GM19397 (cell line): ENCODE results near the gene TMEM255B.
"Not testable (repeated sequence)": the region's sequence is repeated elsewhere in the genome, so short reads cannot be mapped to it uniquely, and the experiment has no call there.

Experiments used
- ATAC-seq: cut with Tn5 transposase; IDR thresholded peaks from one replicate; pipeline ENCODE4 v1.9.1; 2021; ENCODE audit warnings: mild to moderate bottlenecking, moderate library complexity; ENCODE audit not compliant: unreplicated experiment

Gene TMEM255B

DNA sequence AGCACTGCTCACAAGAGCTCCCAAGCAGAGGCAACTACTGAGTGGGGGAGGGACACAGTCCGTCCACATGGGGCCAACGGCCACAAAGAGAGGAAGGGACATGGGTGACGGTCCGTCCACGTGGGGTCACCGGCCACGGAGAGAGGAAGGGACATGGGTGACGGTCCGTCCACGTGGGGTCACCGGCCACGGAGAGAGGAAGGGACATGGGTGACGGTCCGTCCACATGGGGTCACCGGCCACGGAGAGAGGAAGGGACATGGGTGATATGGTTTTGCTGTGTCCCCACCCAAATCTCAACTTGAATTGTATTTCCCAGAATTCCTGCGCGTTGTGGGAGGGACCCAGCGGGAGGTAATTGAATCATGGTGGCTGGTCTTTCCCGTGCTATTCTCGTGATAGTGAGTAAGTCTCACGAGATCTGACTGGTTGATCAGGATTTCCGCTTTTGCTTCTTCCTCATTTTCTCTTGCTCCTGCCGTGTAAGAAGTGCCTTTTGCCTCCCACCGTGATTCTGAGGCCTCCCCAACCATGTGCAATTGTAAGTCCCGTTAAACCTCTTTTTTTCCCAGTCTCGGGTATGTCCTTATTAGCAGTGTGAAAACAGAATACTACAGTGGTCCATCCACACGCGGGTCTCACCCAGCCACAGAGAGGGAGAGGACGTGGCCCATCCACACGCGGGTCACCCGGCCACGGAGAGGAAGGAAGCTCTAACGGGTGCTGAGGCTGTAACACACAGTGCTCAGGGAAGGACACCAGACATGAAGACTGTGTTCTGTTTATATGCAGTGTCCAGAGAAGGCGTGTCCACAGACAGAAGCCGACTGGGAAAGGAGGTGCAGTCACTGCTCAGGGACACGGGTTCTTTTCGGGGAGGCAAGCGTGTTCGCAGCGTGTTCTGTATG lies 56.4 kb downstream of the TMEM255B start:
- no peak for ATAC-seq

GRCh38 chr13:113816254-113816929 lies 57.4 kb downstream of the TMEM255B start:
- ATAC-seq, result no peak

DNA sequence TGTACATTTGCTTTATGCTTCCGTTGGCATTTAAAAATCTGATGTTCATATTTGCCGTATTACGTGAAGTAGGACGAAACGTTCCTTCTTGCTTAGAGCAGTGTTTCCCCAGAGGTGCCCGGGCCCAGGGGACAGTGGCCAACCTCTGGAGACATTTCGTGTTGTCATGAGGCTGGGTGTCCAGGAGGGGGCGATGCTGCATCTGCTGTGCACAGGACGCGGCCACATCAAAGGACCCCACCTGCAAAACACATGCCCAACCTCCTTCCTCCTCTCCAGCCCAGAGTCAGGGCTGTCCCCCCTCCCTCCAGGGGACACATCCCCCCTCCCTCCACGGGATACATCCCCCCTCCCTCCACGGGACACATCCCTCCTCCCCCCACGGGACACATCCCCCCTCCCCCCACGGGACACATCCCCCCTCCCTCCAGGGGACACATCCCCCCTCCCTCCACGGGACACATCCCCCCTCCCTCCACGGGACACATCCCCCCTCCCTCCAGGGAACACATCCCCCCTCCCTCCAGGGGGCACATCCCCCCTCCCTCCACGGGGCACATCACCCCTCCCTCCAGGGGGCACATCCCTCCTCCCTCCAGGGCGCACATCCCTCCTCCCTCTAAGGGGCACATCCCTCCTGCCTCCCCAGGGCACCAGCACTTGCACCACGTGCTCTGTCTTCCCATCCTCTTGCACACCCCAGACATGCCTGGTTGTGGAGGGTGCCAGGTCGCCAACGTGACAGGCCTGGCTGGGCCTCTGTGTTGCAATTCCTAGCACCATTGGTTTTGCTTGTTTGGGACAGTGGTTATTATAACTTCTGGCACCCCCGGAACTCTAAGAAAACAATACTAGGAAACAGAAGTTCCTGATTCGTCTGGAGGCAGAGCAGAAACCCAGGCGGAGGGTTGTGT lies 58.2 kb downstream of the TMEM255B start:
- no peak for ATAC-seq

- ATAC-seq, result no peak
Observed at GRCh38 chr13:113817860-113818691, 59.0 kb downstream of the TMEM255B start.

DNA sequence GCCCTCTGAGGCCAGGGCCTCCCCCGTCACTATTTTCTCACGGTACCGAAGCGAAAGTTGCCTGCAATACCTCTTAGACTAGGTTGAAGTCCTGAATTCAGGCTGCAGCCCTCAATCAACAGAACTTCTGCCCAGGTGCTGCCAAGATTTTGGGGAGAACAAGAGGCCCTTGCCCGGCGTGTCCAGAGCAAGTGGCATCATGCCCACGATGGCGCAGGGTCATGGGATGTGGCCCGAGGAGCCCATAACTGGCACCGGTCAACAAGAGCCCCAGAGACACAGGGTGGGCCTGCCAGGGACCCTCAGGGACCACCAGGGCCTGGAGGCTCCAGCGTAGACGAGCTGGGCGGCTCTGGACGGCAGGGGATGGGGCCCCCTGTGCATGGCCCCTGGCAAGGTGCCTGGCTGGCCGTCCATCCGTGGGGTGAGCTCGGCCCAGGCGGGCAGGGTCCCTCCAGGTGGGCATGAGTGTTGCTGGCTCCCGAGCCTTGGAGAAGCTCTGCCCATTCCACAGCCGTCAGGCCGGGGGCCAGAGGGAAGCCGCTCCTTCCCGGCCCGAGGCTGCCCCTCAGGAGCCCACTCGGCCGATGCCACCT lies 59.8 kb downstream of the TMEM255B start:
- no peak for ATAC-seq

DNA sequence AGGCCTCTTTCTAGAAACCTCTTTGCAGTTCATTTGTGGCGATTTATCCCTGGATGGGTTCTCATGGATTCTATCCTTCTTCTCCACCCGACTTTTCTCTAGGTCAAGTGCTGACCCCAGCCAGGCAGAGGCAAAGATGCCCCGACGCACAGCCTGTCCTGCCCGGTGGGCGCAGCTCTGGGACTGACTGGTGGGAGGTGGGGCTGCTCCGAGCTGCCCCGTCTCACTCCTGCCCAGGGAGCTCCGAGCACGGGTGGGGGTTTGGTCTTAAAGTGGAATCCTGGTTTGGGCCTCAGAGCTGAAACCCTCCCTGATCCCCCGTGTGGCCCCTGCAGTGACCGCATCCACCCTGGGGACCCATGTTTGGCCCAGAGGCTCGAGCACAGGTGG lies 60.3 kb downstream of the TMEM255B start:
- ATAC-seq, result no peak

DNA sequence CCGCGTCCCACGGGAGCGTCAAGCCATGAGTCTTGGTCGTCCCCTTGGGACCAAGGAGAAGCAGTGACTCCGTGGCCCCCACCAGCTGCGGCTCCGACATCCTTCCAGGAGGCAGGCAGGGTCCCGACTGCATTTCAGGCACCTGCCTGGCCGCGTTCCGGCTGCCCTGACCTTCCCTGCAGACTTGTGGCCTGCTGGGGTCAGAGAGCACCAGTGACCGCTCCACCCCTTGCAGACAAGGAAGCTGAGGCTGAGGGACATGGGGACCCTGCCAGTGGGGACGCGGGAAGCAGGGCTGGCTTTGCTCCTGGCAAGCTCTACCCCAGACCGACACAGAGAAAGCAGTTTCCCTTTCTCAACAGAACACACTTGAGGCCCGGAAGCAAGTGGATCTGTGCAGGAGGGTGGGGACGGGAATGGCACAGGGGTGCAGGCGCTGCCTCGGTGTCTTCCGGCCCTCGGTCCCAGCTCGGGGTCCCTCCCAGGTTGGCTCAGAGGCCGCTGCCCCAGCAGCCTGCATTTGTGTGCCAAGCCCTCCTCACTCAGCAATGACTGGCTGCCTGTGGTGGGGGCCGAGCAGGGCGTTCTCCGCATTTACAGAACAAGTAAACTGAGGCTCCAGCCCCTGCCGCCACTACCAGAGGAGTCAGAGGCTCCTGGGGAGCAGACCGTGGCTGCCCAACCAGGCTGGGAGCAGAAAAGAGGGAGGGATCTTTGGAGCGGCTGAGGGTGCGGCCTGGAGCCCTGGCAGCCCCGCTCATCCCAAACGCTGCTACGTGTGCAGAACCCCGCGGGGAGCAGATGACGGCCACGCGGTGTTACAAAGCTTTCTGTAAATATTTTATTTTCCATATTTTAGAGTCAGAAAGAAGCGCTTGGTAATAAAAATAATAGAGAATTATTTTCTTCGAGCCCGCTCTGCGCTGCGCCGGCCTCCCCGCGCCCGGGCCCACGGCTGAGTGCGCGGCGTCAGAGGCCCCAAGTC lies 61.0 kb downstream of the TMEM255B start:
- no peak for ATAC-seq

DNA sequence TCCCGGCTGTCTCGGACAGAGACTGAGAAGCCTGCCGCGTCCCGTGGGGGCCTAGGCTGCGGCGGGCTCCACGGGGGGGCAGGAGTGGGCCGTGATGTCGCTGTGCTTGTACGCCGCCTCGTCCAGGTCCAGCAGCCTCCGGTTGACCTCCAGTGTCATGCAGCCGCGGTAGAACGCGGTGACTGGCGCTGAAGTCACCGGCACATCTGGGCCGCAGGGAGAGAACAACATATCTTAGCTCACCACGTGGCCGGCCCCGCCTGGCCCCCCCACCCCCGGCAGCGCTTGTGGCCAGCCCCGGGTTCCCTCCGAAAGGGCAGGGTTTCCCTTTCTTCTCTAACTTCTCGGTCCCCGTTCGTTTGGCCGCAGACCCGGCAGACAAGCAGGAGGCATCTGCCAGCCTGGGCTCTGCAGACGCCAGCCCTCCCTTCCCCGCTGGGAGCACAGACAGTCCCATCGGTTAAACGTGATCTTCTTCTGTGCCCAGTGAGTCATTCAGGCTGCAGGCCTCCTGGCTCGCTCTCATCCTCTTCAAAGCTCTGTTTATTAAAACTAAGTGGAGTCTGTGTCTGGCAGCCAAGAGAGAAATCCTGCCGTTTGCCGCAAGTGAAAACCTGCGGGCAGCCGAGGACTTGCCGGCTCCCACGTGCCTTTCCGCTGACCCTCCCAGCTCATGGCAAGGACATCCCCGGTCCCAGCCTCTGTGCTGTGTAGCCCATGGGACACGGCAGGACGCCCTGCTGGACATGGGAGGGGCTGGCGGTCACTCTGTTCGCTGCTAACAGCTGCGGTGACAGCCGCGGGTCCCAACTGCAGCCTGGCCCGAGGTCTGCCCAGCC lies 62.0 kb downstream of the TMEM255B start:
- no peak for ATAC-seq

GRCh38 chr13:113821847-113822246 lies 62.8 kb downstream of the TMEM255B start:
- ATAC-seq, result no peak

DNA sequence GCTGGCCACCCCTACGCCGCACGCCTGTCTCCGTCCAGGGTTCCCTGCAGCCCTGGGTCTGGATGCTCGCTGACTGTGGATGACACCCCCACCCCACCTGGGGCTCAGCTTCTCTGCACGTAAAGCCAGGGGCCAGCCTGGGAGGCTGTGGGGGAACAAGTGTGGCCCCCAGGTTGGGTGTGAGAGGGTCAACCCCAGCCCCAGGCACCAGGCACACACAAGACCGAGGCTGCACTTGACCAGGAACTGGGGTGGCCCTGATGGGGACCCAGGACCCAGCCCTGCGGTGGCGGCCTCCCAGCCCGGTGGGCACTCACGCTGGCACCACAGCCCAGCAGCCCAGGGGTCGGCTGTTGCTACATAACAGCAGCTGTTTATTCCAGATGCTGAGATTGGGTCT lies 63.2 kb downstream of the TMEM255B start:
- no peak for ATAC-seq

DNA sequence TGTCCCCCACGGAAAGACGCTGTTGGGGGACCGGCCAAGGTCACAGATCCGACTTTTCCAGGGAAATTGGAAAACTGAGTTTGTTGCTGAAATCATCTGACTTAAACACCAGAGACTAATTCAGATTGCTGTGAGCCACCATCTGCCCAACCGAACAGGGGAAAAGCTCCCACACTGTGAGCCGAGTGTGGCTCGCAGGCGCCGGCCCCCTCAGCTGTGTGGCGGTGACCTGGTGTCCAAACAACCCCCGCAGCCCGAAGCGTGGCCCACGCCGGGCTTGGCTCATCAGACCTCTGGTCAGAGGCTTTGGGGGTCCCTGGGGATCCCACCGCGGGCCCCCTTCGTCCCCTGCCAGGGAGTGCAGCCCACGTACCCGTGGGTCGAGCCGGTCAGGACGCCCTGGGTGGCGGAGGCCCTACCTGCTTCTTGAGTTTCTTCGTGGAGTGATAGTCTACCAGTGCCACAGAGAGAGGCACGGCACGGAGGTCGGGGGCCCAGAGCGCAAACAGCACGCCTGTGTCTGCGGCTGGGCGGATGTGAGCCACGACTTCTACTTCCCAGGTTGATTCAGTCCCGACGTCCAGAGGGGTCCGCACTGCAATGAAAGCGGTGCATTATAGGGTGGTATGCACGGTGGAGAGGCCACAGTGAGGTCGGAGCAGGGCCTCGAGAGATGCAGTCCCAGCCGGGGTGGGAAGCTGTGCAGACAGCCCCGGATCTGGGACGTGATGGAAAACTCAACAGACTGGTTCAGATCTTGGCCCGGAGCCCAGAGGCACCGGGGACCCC lies 64.1 kb downstream of the TMEM255B start:
- no peak for ATAC-seq

DNA sequence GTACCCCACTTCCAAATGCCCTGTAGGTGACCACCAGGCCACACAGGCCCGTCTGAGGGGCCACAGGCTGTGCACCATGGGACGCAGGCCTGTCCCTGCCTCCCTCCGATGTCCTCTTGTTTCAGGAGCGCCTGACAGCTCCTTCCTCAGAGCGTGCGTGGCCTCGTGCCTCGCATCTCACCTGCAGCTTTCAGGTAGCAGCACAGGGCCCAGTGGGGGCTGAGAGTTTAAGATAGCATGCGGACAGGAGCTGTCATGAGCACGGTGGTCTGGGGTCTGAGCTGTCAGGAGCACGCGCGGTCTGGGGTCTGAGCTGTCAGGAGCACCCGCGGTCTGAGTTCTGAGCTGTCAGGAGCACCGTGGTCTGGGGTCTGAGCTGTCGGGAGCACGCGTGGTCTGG lies 64.7 kb downstream of the TMEM255B start:
- ATAC-seq, result no peak

DNA sequence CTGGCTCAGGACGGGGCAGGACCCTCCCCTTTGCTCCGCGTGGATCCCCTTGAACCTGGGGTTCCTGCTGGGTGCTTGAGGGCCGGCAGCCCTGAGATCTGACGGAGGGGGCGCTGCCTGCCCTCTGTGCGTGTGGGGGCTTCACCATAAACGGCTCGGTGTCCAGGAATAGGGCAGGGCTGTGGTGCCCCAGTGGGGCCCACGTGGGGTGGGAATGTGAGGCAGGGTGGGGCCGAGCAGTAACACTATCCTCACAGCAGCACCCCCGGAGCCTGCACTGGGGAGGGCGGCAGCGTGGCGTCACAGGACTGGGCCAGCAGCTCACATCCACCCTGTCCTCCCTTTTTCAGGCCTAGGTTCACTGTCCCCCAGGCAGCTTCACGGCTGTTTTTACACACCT lies 66.8 kb downstream of the TMEM255B start:
- no peak for ATAC-seq

DNA sequence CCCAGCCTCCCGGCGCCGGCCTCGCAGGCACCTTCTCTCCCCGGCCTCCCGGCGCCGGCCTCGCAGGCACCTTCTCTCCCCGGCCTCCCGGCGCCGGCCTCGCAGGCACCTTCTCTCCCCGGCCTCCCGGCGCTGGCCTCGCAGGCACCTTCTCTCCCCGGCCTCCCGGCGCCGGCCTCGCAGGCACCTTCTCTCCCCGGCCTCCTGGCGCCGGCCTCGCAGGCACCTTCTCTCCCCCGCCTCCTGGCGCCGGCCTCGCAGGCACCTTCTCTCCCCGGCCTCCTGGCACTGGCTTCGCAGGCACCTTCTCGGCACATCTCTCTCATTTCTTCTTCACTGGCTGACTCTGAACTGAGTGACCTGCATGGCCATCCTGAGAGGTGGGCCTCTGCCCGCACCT lies 67.4 kb downstream of the TMEM255B start:
- not testable (repeated sequence) for ATAC-seq

GRCh38 chr13:113827021-113827420 lies 68.0 kb downstream of the TMEM255B start:
- ATAC-seq, result no peak

- no peak for ATAC-seq
Observed at GRCh38 chr13:113828282-113828825, 69.3 kb downstream of the TMEM255B start.

DNA sequence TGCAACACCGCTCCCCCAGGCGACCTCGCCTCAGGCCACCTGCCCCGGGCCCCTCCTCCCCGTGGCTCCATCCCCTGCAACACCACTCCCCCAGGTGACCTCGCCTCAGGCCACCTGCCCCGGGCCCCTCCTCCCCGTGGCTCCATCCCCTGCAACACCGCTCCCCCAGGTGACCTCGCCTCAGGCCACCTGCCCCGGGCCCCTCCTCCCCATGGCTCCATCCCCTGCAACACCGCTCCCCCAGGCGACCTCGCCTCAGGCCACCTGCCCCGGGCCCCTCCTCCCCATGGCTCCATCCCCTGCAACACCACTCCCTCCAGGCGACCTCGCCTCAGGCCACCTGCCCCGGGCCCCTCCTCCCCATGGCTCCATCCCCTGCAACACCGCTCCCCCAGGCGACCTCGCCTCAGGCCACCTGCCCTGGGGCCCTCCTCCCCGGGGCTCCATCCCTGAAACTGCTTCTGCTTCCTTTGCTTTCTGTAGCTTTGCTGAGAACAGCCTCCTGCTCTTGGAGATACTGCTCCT lies 71.5 kb downstream of the TMEM255B start:
- not testable (repeated sequence) for ATAC-seq
